CD4-positive, alpha-beta T cell treated with Interleukin-10 for 1 hour (primary cell): ENCODE measurements around the gene POLR3C.
"Not testable (repeated sequence)": the region's sequence is repeated elsewhere in the genome, so short reads cannot be mapped to it uniquely, and the experiment has no call there.

Experiments
- DNase-seq: peaks from one replicate; pipeline ENCODE4 v3.0.0-alpha.2; 2020

The POLR3C gene

GRCh38 chr1:145822779-145823331, 1.1 kb upstream of the POLR3C start:
- DNase-seq = not testable (repeated sequence)

- DNase-seq = no peak
Measured at GRCh38 chr1:145824499-145824842, 471 bp downstream of the POLR3C start.

GRCh38 chr1:145826030-145826429, 2.0 kb downstream of the POLR3C start:
- no peak for DNase-seq

GRCh38 chr1:145827966-145828365, 4.0 kb downstream of the POLR3C start:
- no peak for DNase-seq

- no peak for DNase-seq
Measured at GRCh38 chr1:145828367-145829026, 4.5 kb downstream of the POLR3C start.

GRCh38 chr1:145830810-145831209, 6.8 kb downstream of the POLR3C start:
- not testable (repeated sequence) for DNase-seq

- DNase-seq = no peak
Measured at GRCh38 chr1:145837656-145838055, 13.7 kb downstream of the POLR3C start.

GRCh38 chr1:145843031-145843430, 19.0 kb downstream of the POLR3C start:
- no peak for DNase-seq

- no peak for DNase-seq
Measured at GRCh38 chr1:145845144-145845513, 21.1 kb downstream of the POLR3C start.

- DNase-seq = peak; percentile 77
Measured at GRCh38 chr1:145845514-145846161, 21.6 kb downstream of the POLR3C start, which contains the start of gene NUDT17. NUDT17 (plus strand) TSS chr1:145845630; CDS start chr1:145845641, 11 bp downstream.

- DNase-seq = peak; percentile 52
Measured at GRCh38 chr1:145846201-145846612, 22.2 kb downstream of the POLR3C start.

- no peak for DNase-seq
Measured at GRCh38 chr1:145847827-145848226, 23.8 kb downstream of the POLR3C start.

GRCh38 chr1:145849356-145850160, 25.6 kb downstream of the POLR3C start:
- DNase-seq = no peak

GRCh38 chr1:145855426-145855948, 31.5 kb downstream of the POLR3C start:
- DNase-seq = no peak

- no peak for DNase-seq
Measured at GRCh38 chr1:145857170-145857569, 33.2 kb downstream of the POLR3C start.

- no peak for DNase-seq
Measured at GRCh38 chr1:145858238-145858900, 34.4 kb downstream of the POLR3C start.

GRCh38 chr1:145858901-145859490, 35.0 kb downstream of the POLR3C start, which contains the start of gene PIAS3:
PIAS3 (minus strand) TSS chr1:145859081; CDS start chr1:145858990, 91 bp downstream.
- peak; percentile 86 for DNase-seq

GRCh38 chr1:145859491-145860023, 35.6 kb downstream of the POLR3C start:
- DNase-seq = peak; percentile 78

GRCh38 chr1:145863282-145864018, 39.5 kb downstream of the POLR3C start:
- DNase-seq = no peak

- no peak for DNase-seq
Measured at GRCh38 chr1:145868232-145868631, 44.2 kb downstream of the POLR3C start.
